ENCODE measurements around the gene ZNF792.

GRCh38 chr19:34988119-34988518 lies 24.1 kb upstream of the ZNF792 start:
- TF ChIP-seq POLR2A (IDR thresholded peaks at IDR 0.05), result no peak
- TF ChIP-seq CTCF (IDR thresholded peaks at IDR 0.05), result no peak
- no peak for TF ChIP-seq POLR2AphosphoS5 (IDR thresholded peaks at IDR 0.05)
